ENCODE results near the gene EHD4.

Gene EHD4

DNA sequence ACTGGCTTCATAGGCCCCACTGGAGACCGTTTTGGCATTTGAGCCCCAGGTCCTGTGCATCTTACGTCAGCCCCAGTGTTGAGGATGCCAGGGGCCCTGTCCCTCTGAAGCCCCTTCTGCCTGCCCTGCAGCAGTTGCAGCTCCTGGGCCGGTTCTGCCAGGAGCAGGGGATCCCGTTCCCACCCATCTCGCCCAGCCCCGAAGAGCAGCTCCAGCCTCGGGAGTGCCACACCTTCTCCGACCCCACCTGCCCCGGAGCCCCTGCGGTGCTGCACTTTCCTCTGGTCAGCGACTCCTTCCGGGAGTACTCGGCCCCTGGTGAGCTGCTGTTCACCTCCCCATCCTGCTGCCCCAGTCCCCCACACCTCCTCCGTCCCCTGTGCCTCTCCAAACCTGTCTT, 125.2 kb downstream of the EHD4 start:
- no peak for DNase-seq (ENCODE audit: extremely low read depth in 1 of 2, low read depth in 1 of 2)

Data from stimulated activated CD8-positive, alpha-beta memory T cell treated with anti-CD3 and anti-CD28 coated beads, Interleukin-7, amount 100 ng/mL, for 48 hours (primary cell).